GM23248 (cell line): ENCODE data around the gene FGF1.

Experiments used
- EZH2 ChIP-seq: fragments of 200-600 bp; sonication (generic); IDR thresholded peaks from 2 replicates; pipeline ENCODE4 v1.6.1; 2018; ENCODE audit warnings: antibody characterized with exemption, mild to moderate bottlenecking; ENCODE audit not compliant: insufficient read depth, poor library complexity, severe bottlenecking
- EZH2phosphoT487 ChIP-seq: fragments of 200-600 bp; sonication (generic); IDR thresholded peaks from 2 replicates; pipeline ENCODE4 v1.6.1; 2018; ENCODE audit warnings: antibody characterized with exemption, moderate library complexity, mild to moderate bottlenecking, low read depth; ENCODE audit not compliant: insufficient read depth

GRCh38 chr5:142661143-142661542 lies 24.7 kb downstream of the FGF1 start:
- TF ChIP-seq EZH2 (no peak), EZH2phosphoT487 (no peak)
